Measurements from ENCODE around the gene TSFM.

TSFM gene

GRCh38 chr12:57823908-57824640 lies 41.5 kb downstream of the TSFM start:
- DNase-seq (ENCODE audit: insufficient read length, low spot score) (no peak), FAIRE-seq (no peak)
- no peak for TF ChIP-seq CTCF (IDR thresholded peaks at IDR 0.05; ENCODE audit: insufficient read depth, missing control alignments)

- no peak for TF ChIP-seq CTCF (IDR thresholded peaks at IDR 0.05; ENCODE audit: insufficient read depth, missing control alignments)
Observed at GRCh38 chr12:57825451-57825850, 42.9 kb downstream of the TSFM start.

DNA sequence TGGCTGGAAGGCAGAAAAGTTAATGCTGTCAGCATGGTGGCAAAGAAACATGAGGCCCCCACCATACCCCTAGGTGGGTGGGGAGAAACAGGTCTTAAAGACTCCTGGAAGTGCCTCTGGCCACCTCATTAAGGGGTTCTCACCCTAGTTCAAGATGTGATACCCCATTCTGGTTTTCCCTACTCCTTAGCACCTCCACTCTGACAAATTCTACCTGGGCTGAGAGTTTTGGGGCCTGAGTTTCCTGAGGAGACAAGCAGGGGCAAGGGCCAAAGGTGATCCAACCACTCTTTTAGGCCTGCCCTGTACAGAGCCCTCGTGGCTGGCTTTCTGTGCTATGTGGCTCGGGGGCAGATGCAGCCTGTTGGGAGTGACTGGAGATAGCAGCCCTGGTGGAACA lies 43.8 kb downstream of the TSFM start:
- no peak for TF ChIP-seq CTCF (IDR thresholded peaks at IDR 0.05; ENCODE audit: insufficient read depth, missing control alignments)
- DNase-seq (ENCODE audit: insufficient read length, low spot score) (no peak), FAIRE-seq (no peak)

More at GRCh38 chr12:57825451-57825850, 42.9 kb downstream of the TSFM start:
- no peak for FAIRE-seq
- DNase-seq (ENCODE audit: insufficient read length, low spot score) = no peak

GRCh38 chr12:57826966-57827365 lies 44.4 kb downstream of the TSFM start:
- DNase-seq (ENCODE audit: insufficient read length, low spot score) = no peak
- no peak for TF ChIP-seq CTCF (IDR thresholded peaks at IDR 0.05; ENCODE audit: insufficient read depth, missing control alignments)
- no peak for FAIRE-seq

DNA sequence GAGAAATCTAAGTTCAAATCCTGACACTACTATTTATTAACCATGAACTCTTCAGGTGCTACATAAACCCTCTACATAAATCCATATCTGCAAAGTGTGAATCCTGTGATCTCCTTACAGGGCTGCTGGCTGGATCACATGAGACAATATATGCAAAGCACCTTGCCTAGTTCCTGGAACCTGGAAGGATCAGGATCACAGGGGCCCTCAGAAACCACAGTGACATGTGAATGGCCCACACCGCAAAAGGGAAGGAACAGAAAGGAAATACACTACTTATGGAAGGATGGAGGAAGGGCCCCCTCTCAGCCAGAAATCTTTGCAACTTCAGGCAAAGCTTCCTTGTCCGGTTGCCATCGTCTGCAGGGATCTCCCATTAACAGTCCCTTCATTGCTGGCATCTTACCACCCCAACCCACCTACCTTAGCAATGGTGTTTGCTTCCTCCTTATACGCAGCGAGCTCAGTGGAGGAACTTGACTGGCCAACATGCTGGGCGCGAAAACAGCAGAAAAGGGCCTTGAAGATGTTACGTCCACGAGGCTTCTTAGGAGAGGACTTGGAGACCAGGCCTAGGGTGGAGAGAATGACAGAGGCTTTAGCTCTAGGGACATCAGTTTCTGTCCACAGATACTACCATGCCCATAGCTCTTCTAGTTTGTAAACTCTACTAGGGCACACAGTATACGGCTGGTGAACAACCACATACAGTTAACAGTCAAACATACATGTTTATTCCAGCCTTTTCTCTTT lies 46.6 kb downstream of the TSFM start:
- DNase-seq (ENCODE audit: insufficient read length, low spot score) (no peak), FAIRE-seq (no peak)
- no peak for TF ChIP-seq CTCF (IDR thresholded peaks at IDR 0.05; ENCODE audit: insufficient read depth, missing control alignments)

GRCh38 chr12:57830393-57830792 lies 47.8 kb downstream of the TSFM start:
- no peak for FAIRE-seq
- TF ChIP-seq CTCF (IDR thresholded peaks at IDR 0.05; ENCODE audit: insufficient read depth, missing control alignments) = no peak

GRCh38 chr12:57832966-57833365 lies 50.4 kb downstream of the TSFM start:
- DNase-seq (ENCODE audit: insufficient read length, low spot score) (no peak), FAIRE-seq (no peak)
- TF ChIP-seq CTCF (IDR thresholded peaks at IDR 0.05; ENCODE audit: insufficient read depth, missing control alignments) = no peak

More at GRCh38 chr12:57830393-57830792, 47.8 kb downstream of the TSFM start:
- DNase-seq (ENCODE audit: insufficient read length, low spot score) = no peak
